ENCODE measurements around the gene SLC25A47. TPM values are rescaled to one million over a fixed set of nuclear protein-coding genes. Genes with fewer than 3 reads are reported as not detected.
A peak's percentile ranks its signal among the peaks of the same experiment; 100 is the strongest.
"Not testable (repeated sequence)": the region's sequence is repeated elsewhere in the genome, so short reads cannot be mapped to it uniquely, and the experiment has no call there.

SLC25A47 gene
- total and polyA plus RNA-seq, 8 donors, result 0.07 to 0.28 (median 0.12) TPM; not detected in 4

- intact Hi-C loops (cut with DNase I), result no loop called here
- H3K9me3 ChIP-seq, result no peaks in the 10 kb centered on the region
- FAIRE-seq (no peak), ATAC-seq (peak; percentile 6 to 22 (median 11)), DNase-seq (peak in 4 of 6 donors; percentile 39 to 67 (median 51))
- peak overlapping the region; percentile 49 to 88 (median 76) for H3K4me3 ChIP-seq
- WGBS, 2 donors, result 0 to 1% methylated on average over 42 to 65 of the region's 65 CpGs
- H3K4me1 ChIP-seq, result peaks cover 0 to 13% (median 0%) of the 10 kb centered on the region in 3 donors
- no peaks in the 10 kb centered on the region for H3K36me3 ChIP-seq
- no peak for TF ChIP-seq CTCF (IDR thresholded peaks at IDR 0.05)
- H3K27me3 ChIP-seq, result no peaks in the 10 kb centered on the region
- H3K27ac ChIP-seq, result peak overlapping the region; percentile 48 to 82 (median 64)
These were observed 17.6 kb upstream of the SLC25A47 start for GRCh38 chr14:100305324-100306100.

- peak; percentile 83 to 93 (median 86) for DNase-seq
- Histone ChIP-seq H3K9me3 (no peaks in the 10 kb centered on the region), H3K36me3 (no peaks in the 10 kb centered on the region), H3K27me3 (no peaks in the 10 kb centered on the region), H3K4me3 (peak within 1 kb of the TSS; percentile 49 to 88 (median 76)), H3K27ac (peak within 1 kb of the TSS; percentile 48 to 82 (median 64)), H3K4me1 (peaks cover 0 to 13% (median 0%) of the 10 kb centered on the region in 3 donors)
- 0% methylated on average over 44 to 131 of the region's 131 CpGs for WGBS, 2 donors
- intact Hi-C loops (cut with DNase I), result no loop called here
- ATAC-seq, result peak; percentile 85 to 92 (median 88)
- no peak for TF ChIP-seq CTCF (IDR thresholded peaks at IDR 0.05)
- no peak for FAIRE-seq
These were observed 16.8 kb upstream of the SLC25A47 start, which contains the start of gene SLC25A29 for GRCh38 chr14:100306101-100306997. TSS of gene SLC25A29 (minus strand) at chr14:100306444. CDS start at chr14:100306232, 212 bp downstream.

GRCh38 chr14:100306998-100307765 lies 16.0 kb upstream of the SLC25A47 start:
- Histone ChIP-seq H3K36me3 (no peaks in the 10 kb centered on the region), H3K4me1 (peaks cover 0 to 13% (median 0%) of the 10 kb centered on the region in 3 donors), H3K27me3 (no peaks in the 10 kb centered on the region), H3K4me3 (peak overlapping the region; percentile 49 to 88 (median 76)), H3K9me3 (no peaks in the 10 kb centered on the region), H3K27ac (peak overlapping the region in 3 of 4 donors; percentile 47 to 82 (median 65))
- DNase-seq, result peak in 1 of 6 donors; percentile 36
- WGBS, 2 donors, result 15 to 17% methylated on average over 49 of the region's 49 CpGs
- intact Hi-C loops (cut with DNase I), result no loop called here
- peak; percentile 4 to 28 (median 9) for ATAC-seq
- no peak for TF ChIP-seq CTCF (IDR thresholded peaks at IDR 0.05)
- no peak for FAIRE-seq

GRCh38 chr14:100307766-100308426 lies 15.2 kb upstream of the SLC25A47 start:
- peaks cover 0 to 13% (median 0%) of the 10 kb centered on the region in 3 donors for H3K4me1 ChIP-seq
- no peak overlapping the region for H3K27ac ChIP-seq
- H3K27me3 ChIP-seq, result no peaks in the 10 kb centered on the region
- WGBS, 2 donors, result 85 to 91% methylated on average over 5 of the region's 5 CpGs
- H3K36me3 ChIP-seq, result no peaks in the 10 kb centered on the region
- intact Hi-C loops (cut with DNase I), result no loop called here
- no peak for TF ChIP-seq CTCF (IDR thresholded peaks at IDR 0.05)
- H3K4me3 ChIP-seq, result peak overlapping the region in 1 of 4 donors; percentile 88
- no peak for ATAC-seq
- H3K9me3 ChIP-seq, result no peaks in the 10 kb centered on the region
- no peak for DNase-seq
- FAIRE-seq, result no peak

- DNase-seq; H3K9me3 ChIP-seq; H3K36me3 ChIP-seq; H3K27me3 ChIP-seq; H3K27ac ChIP-seq; intact Hi-C loops (cut with DNase I); ATAC-seq; H3K4me3 ChIP-seq; FAIRE-seq: not testable (repeated sequence)
- H3K4me1 ChIP-seq, result peaks cover 0 to 13% (median 0%) of the 10 kb centered on the region in 3 donors
- 81 to 88% methylated on average over 6 of the region's 6 CpGs for WGBS, 2 donors
These were observed 14.7 kb upstream of the SLC25A47 start for GRCh38 chr14:100308427-100308792.
